OCI-LY7 (cell line): ENCODE data around the gene CLEC3A. TPM values are rescaled to one million over a fixed set of nuclear protein-coding genes. Genes with fewer than 3 reads are reported as not detected.

ENCODE experiments used
- BruUV-seq: library from RNA; stranded (reverse); fragments of 400-500 nt; replicated peaks from 2 replicates; lab custom pipeline; 2021; lab: Mats Ljungman, UMichigan
- CTCF ChIA-PET: fragments of 300-600 bp; sonication (Branson Sonifier 250); formaldehyde crosslinking; loops from one replicate; lab custom pipeline; 2022; ENCODE audit warnings: antibody characterized with exemption; ENCODE audit not compliant: unreplicated experiment; lab: Charles Lee
- POLR2A ChIA-PET: fragments of 300-600 bp; sonication (Branson Sonifier 250); formaldehyde crosslinking; loops from one replicate; lab custom pipeline; 2022; ENCODE audit warnings: antibody characterized with exemption; lab: Charles Lee
- DNase-seq: peaks from one replicate; pipeline ENCODE4 v3.0.0-alpha.2; 2015; ENCODE audit warnings: low spot score
- H2AFZ ChIP-seq: fragments of 200-600 bp; sonication (generic), shearing (Covaris generic); 2 replicates; pipeline ENCODE4 v1.6.1; 2014; ENCODE audit warnings: mild to moderate bottlenecking, antibody characterized with exemption, low read length, moderate library complexity
- H3K27ac ChIP-seq: fragments of 200-600 bp; sonication (generic); 2 replicates; pipeline ENCODE4 v1.5.1; 2014; ENCODE audit warnings: mixed run types, low read depth, mild to moderate bottlenecking, moderate library complexity, low read length, inconsistent platforms; ENCODE audit not compliant: poor library complexity, severe bottlenecking
- H3K36me3 ChIP-seq: fragments of 200-600 bp; sonication (generic); 2 replicates; pipeline ENCODE4 v1.6.1; 2014; ENCODE audit warnings: mild to moderate bottlenecking, antibody characterized with exemption, low read length, moderate library complexity, mixed read lengths; ENCODE audit not compliant: insufficient read depth
- H3K4me1 ChIP-seq: fragments of 200-600 bp; sonication (generic); 2 replicates; pipeline ENCODE4 v1.5.1; 2014; ENCODE audit warnings: mild to moderate bottlenecking, low read length; ENCODE audit not compliant: insufficient read depth, poor library complexity, severe bottlenecking
- H3K4me2 ChIP-seq: fragments of 200-600 bp; sonication (generic); 2 replicates; pipeline ENCODE4 v1.6.1; 2014; ENCODE audit warnings: mild to moderate bottlenecking, low read length
- H3K4me3 ChIP-seq: fragments of 200-600 bp; sonication (generic); 2 replicates; pipeline ENCODE4 v1.5.1; 2014; ENCODE audit warnings: mild to moderate bottlenecking, low read depth, low read length; ENCODE audit not compliant: poor library complexity, severe bottlenecking
- H3K79me2 ChIP-seq: fragments of 200-600 bp; sonication (generic); 2 replicates; pipeline ENCODE4 v1.6.1; 2016; ENCODE audit warnings: low read depth, mild to moderate bottlenecking, low read length, moderate library complexity, mixed read lengths; ENCODE audit not compliant: insufficient read depth
- H3K9me2 ChIP-seq: fragments of 200-600 bp; sonication (generic); 2 replicates; pipeline ENCODE4 v1.6.1; 2016; ENCODE audit warnings: mild to moderate bottlenecking, low read length, mixed read lengths; ENCODE audit not compliant: insufficient read depth
- H3K9me3 ChIP-seq: fragments of 200-600 bp; sonication (generic); 2 replicates; pipeline ENCODE4 v1.6.1; 2014; ENCODE audit warnings: mild to moderate bottlenecking, mixed run types, low read length, mixed read lengths
- H4K20me1 ChIP-seq: fragments of 200-600 bp; sonication (generic); 2 replicates; pipeline ENCODE4 v1.6.1; 2014; ENCODE audit warnings: mild to moderate bottlenecking, antibody characterized with exemption, low read length, moderate library complexity, mixed read lengths; ENCODE audit not compliant: insufficient read depth
- CTCF ChIP-seq: fragments of 200-600 bp; sonication (generic); conservative IDR thresholded peaks from 2 replicates; pipeline ENCODE4 v1.5.1; 2014; ENCODE audit warnings: mild to moderate bottlenecking, antibody characterized with exemption, low read length, moderate library complexity, mixed read lengths
- EZH2phosphoT487 ChIP-seq: fragments of 200-600 bp; sonication (generic); IDR thresholded peaks from 2 replicates; pipeline ENCODE4 v1.6.1; 2018; ENCODE audit warnings: low read depth, borderline replicate concordance, mild to moderate bottlenecking, mixed run types, antibody characterized with exemption, low read length, moderate library complexity, mixed read lengths
- intact Hi-C: fragments of 100-400 bp; cut with micrococcal nuclease; formaldehyde crosslinking; loops from one replicate; pipeline ENCODE4 v1.10.0; 2022; ENCODE audit not compliant: unreplicated experiment
- total RNA-seq, 2 experiments: library from RNA; depleted of rRNA in 1 of 2; stranded (reverse); fragments of >200 nt in 1 of 2; shearing (Covaris generic) in 1 of 2; gene quantifications; 2 replicates each; pipeline ENCODE4 v1.2.3, GENCODE V29; 2014 to 2022

The CLEC3A gene
- total RNA-seq, 2 experiments from 2014 or later = not detected

GRCh38 chr16:78040396-78040795 lies 18.0 kb downstream of the CLEC3A start:
- no peaks in the 10 kb centered on the region for H4K20me1 ChIP-seq
- no peaks in the 10 kb centered on the region for H3K4me1 ChIP-seq
- POLR2A ChIA-PET = interaction anchor here (0.6 kb wide), 1 partner anchor 812 kb away, joined by 3 read pairs; no protein-coding TSS in a partner anchor
- CTCF ChIA-PET = no interaction called here
- H3K9me3 ChIP-seq = no peaks in the 10 kb centered on the region
- no TSS peak for BruUV-seq
- H3K79me2 ChIP-seq = no peaks in the 10 kb centered on the region
- H3K9me2 ChIP-seq = no peaks in the 10 kb centered on the region
- H3K27ac ChIP-seq = no peak overlapping the region
- no peak overlapping the region for H2AFZ ChIP-seq
- intact Hi-C loops = no loop called here
- no peaks in the 10 kb centered on the region for H3K36me3 ChIP-seq
- no peak overlapping the region for H3K4me3 ChIP-seq
- TF ChIP-seq EZH2phosphoT487 (no peak), CTCF (no peak)
- no peak for DNase-seq
- H3K4me2 ChIP-seq = no peak overlapping the region

GRCh38 chr16:78045865-78046581 lies 23.7 kb downstream of the CLEC3A start:
- H3K4me3 ChIP-seq = no peak overlapping the region
- H3K9me2 ChIP-seq = no peaks in the 10 kb centered on the region
- DNase-seq = no peak
- no peak overlapping the region for H2AFZ ChIP-seq
- no TSS peak for BruUV-seq
- no peak overlapping the region for H3K4me2 ChIP-seq
- H3K4me1 ChIP-seq = no peaks in the 10 kb centered on the region
- no peaks in the 10 kb centered on the region for H3K36me3 ChIP-seq
- H3K9me3 ChIP-seq = no peaks in the 10 kb centered on the region
- intact Hi-C loops = no loop called here
- TF ChIP-seq CTCF (no peak), EZH2phosphoT487 (no peak)
- H3K27ac ChIP-seq = no peak overlapping the region
- no peaks in the 10 kb centered on the region for H4K20me1 ChIP-seq
- H3K79me2 ChIP-seq = no peaks in the 10 kb centered on the region
- CTCF ChIA-PET = no interaction called here
- POLR2A ChIA-PET = no interaction called here

GRCh38 chr16:78048319-78048718 lies 26.0 kb downstream of the CLEC3A start:
- Histone ChIP-seq H3K4me2 (no peak overlapping the region), H3K4me3 (no peak overlapping the region), H3K9me2 (no peaks in the 10 kb centered on the region), H3K36me3 (no peaks in the 10 kb centered on the region), H2AFZ (no peak overlapping the region), H3K9me3 (no peaks in the 10 kb centered on the region), H3K4me1 (no peaks in the 10 kb centered on the region), H3K79me2 (no peaks in the 10 kb centered on the region), H3K27ac (no peak overlapping the region), H4K20me1 (no peaks in the 10 kb centered on the region)
- no peak for DNase-seq
- no TSS peak for BruUV-seq
- CTCF ChIA-PET = interaction anchor here (0.6 kb wide), 1 partner anchor 146 kb away, joined by 3 read pairs; no protein-coding TSS in a partner anchor
- POLR2A ChIA-PET = interaction anchor here (0.6 to 0.9 kb wide), 3 partner anchors 45 to 401 kb away, joined by 3 to 4 read pairs (median 3); no protein-coding TSS in a partner anchor
- TF ChIP-seq CTCF (no peak), EZH2phosphoT487 (no peak)
- intact Hi-C loops = no loop called here
